Neural progenitor cell (in vitro differentiated cells): ENCODE data around the gene TMEM164. TPM values are rescaled to one million over a fixed set of nuclear protein-coding genes. Genes with fewer than 3 reads are reported as not detected.

Source experiments
- DNase-seq: peaks from one replicate; pipeline ENCODE4 v3.0.0-alpha.2; 2016; ENCODE audit warnings: low spot score
- H2AFZ ChIP-seq: fragments of 200-600 bp; sonication (generic); replicated peaks from 2 replicates; pipeline ENCODE4 v1.6.1; 2016; ENCODE audit warnings: antibody characterized with exemption
- H3F3A ChIP-seq: fragments of 200-600 bp; sonication (generic); 2 replicates; pipeline ENCODE4 v1.6.1; 2016; ENCODE audit warnings: antibody characterized with exemption, low read depth
- H3K27ac ChIP-seq: fragments of 200-600 bp; sonication (generic); 2 replicates; pipeline ENCODE4 v1.5.1; 2016; ENCODE audit warnings: mild to moderate bottlenecking
- H3K27me3 ChIP-seq: fragments of 200-600 bp; sonication (generic); 2 replicates; pipeline ENCODE4 v1.6.1; 2016; ENCODE audit warnings: mild to moderate bottlenecking, moderate library complexity
- H3K36me3 ChIP-seq: fragments of 200-600 bp; sonication (generic); 2 replicates; pipeline ENCODE4 v1.5.1; 2016
- H3K4me1 ChIP-seq: fragments of 200-600 bp; sonication (generic); 2 replicates; pipeline ENCODE4 v1.6.1; 2016; ENCODE audit warnings: mixed run types
- H3K4me2 ChIP-seq: fragments of 200-600 bp; sonication (generic); 2 replicates; pipeline ENCODE4 v1.6.1; 2016
- H3K4me3 ChIP-seq: fragments of 200-600 bp; sonication (generic); 2 replicates; pipeline ENCODE4 v1.5.1; 2016
- H3K79me2 ChIP-seq: fragments of 200-600 bp; sonication (generic); 2 replicates; pipeline ENCODE4 v1.6.1; 2016; ENCODE audit warnings: low read depth
- H3K9ac ChIP-seq: fragments of 200-600 bp; sonication (generic); 2 replicates; pipeline ENCODE4 v1.6.1; 2016
- H3K9me3 ChIP-seq: fragments of 200-600 bp; sonication (generic); 2 replicates; pipeline ENCODE4 v1.5.1; 2016; ENCODE audit warnings: low read depth
- H4K20me1 ChIP-seq: fragments of 200-600 bp; sonication (generic); 2 replicates; pipeline ENCODE4 v1.6.1; 2016; ENCODE audit warnings: low read depth
- H3K27ac Mint-ChIP-seq: 3 replicates; pipeline ENCODE4 v1.8.0; 2021; ENCODE audit warnings: mixed read lengths
- H3K27me3 Mint-ChIP-seq: 2 replicates; pipeline ENCODE4 v1.8.0; 2022; ENCODE audit warnings: low read depth, mild to moderate bottlenecking, inconsistent platforms, moderate library complexity, mixed read lengths; ENCODE audit not compliant: insufficient read depth
- H3K36me3 Mint-ChIP-seq: 3 replicates; pipeline ENCODE4 v1.8.0; 2021; ENCODE audit warnings: mixed read lengths
- H3K4me1 Mint-ChIP-seq: 3 replicates; pipeline ENCODE4 v1.8.0; 2021; ENCODE audit warnings: mixed read lengths
- H3K4me3 Mint-ChIP-seq: 3 replicates; pipeline ENCODE4 v1.8.0; 2021; ENCODE audit warnings: mild to moderate bottlenecking, moderate library complexity, mixed read lengths
- H3K9me3 Mint-ChIP-seq: 3 replicates; pipeline ENCODE4 v1.8.0; 2020; ENCODE audit warnings: mixed read lengths
- EZH2 ChIP-seq: fragments of 200-600 bp; sonication (generic); IDR thresholded peaks from 2 replicates; pipeline ENCODE4 v1.6.1; 2017; ENCODE audit warnings: antibody characterized with exemption, mild to moderate bottlenecking, moderate library complexity
- EZH2phosphoT487 ChIP-seq: fragments of 200-600 bp; sonication (generic); IDR thresholded peaks from 2 replicates; pipeline ENCODE4 v1.6.1; 2017; ENCODE audit warnings: antibody characterized with exemption
- microRNA counts: library from miRNA; unstranded; fragments of <30 nt; microRNA quantifications from one replicate; lab custom pipeline; 2016
- microRNA-seq: library from miRNA; unstranded; fragments of <30 nt; microRNA quantifications from one replicate; pipeline ENCODE4, GENCODE V29; 2016
- small RNA-seq: library from RNA; depleted of rRNA; stranded (forward); fragments of <200 nt; gene quantifications from one replicate; pipeline ENCODE3, GENCODE V24; 2015
- total RNA-seq: library from RNA; depleted of rRNA; stranded (reverse); fragments of >200 nt; gene quantifications from 2 replicates; pipeline ENCODE4 v1.2.3, GENCODE V29; 2015; ENCODE audit warnings: low replicate concordance
- TF ChIP-seq, protein P1 (sequence below): fragments of 200-600 bp; sonication (generic); IDR thresholded peaks from 2 replicates; pipeline ENCODE4 v1.5.1; 2017; ENCODE audit warnings: antibody characterized with exemption, mild to moderate bottlenecking

TMEM164 gene
- total RNA-seq, 1 donor from 2014 or later = 15.5 TPM

DNA sequence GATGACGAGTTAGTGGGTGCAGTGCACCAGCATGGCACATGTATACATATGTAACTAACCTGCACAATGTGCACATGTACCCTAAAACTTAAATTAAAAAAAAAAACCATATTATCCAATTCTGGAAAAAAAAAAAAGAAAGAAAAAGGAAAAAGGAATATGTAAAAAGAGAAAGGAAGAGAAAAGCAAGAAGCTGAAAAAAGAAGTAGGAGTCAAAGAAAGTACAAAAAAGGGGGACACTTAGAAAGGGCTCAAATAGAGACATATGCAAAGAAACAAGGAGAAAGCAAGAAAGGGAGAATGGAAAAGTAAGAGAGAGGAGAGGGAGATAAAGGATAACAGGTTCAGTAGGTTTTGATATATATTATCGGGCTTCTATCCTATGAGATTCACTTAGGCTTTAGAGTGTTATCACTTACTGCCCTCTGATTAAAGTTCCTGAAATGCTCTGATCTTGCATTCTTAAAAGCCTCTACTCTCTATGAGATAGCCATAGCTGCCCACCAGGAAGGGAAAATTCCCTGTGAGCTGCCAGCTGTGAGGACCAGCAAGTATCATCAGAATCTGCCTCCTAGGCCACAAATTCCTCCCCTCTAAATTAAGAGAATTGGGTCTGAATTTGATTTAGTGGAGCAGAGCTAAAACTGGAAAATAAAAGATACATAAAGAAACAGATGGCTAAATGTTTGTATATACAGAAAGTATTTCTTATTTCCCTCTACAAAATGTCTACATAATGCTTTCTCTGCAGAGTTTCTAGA lies 219.8 kb downstream of the TMEM164 start:
- H3K4me3 ChIP-seq = no peak overlapping the region
- H3K4me3 Mint-ChIP-seq = no peak overlapping the region
- H3F3A ChIP-seq = no peaks in the 10 kb centered on the region
- no peak overlapping the region for H3K9ac ChIP-seq
- H4K20me1 ChIP-seq = no peaks in the 10 kb centered on the region
- H3K9me3 ChIP-seq = peaks cover 6% of the 10 kb centered on the region
- no peak overlapping the region for H2AFZ ChIP-seq
- H3K79me2 ChIP-seq = no peaks in the 10 kb centered on the region
- H3K27me3 ChIP-seq = no peaks in the 10 kb centered on the region
- no peak overlapping the region for H3K27ac ChIP-seq
- H3K9me3 Mint-ChIP-seq = no peaks in the 10 kb centered on the region
- no peak for DNase-seq
- H3K36me3 Mint-ChIP-seq = no peaks in the 10 kb centered on the region
- H3K36me3 ChIP-seq = no peaks in the 10 kb centered on the region
- H3K4me1 ChIP-seq = no peaks in the 10 kb centered on the region
- TF ChIP-seq EZH2phosphoT487 (no peak), EZH2 (no peak)
- TF ChIP-seq, protein P1, sequence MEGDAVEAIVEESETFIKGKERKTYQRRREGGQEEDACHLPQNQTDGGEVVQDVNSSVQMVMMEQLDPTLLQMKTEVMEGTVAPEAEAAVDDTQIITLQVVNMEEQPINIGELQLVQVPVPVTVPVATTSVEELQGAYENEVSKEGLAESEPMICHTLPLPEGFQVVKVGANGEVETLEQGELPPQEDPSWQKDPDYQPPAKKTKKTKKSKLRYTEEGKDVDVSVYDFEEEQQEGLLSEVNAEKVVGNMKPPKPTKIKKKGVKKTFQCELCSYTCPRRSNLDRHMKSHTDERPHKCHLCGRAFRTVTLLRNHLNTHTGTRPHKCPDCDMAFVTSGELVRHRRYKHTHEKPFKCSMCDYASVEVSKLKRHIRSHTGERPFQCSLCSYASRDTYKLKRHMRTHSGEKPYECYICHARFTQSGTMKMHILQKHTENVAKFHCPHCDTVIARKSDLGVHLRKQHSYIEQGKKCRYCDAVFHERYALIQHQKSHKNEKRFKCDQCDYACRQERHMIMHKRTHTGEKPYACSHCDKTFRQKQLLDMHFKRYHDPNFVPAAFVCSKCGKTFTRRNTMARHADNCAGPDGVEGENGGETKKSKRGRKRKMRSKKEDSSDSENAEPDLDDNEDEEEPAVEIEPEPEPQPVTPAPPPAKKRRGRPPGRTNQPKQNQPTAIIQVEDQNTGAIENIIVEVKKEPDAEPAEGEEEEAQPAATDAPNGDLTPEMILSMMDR = no peak
- no peaks in the 10 kb centered on the region for H3K27me3 Mint-ChIP-seq
- H3K4me2 ChIP-seq = no peak overlapping the region
- H3K4me1 Mint-ChIP-seq = no peaks in the 10 kb centered on the region
- no peak overlapping the region for H3K27ac Mint-ChIP-seq

DNA sequence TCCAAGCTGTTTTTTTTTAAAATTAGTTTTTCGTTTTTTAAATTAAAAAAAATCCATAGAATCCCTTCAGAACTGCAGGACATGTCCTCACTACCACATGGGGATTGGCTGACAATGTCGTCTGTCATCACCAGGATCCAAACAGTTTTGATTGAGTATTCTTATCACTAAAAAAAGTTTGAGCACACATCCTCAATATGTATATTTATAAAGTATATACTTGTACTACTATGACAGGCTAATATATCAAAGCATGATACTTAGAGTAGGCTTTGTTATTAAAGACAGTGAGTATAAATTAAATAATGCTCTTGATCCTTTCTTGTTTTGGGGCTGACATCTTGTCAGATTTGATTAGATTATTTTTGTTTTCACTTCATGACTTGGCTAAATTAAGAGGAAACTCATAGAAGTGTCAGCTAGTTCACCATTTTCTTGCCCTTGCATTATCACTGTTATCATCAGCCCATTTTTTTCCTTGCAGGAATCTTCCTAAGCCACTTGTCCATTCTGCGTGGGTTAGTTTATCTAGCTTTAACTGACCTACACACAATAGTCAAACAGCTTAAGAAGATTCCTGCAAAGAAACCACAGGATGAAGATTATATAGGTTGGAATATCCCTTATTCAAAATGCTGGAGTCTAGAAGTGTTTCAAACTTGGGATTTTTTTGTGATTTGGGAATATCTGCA lies 222.2 kb downstream of the TMEM164 start:
- Histone ChIP-seq H3F3A (no peaks in the 10 kb centered on the region), H3K36me3 (no peaks in the 10 kb centered on the region), H3K27me3 (no peaks in the 10 kb centered on the region), H4K20me1 (no peaks in the 10 kb centered on the region), H3K27ac (no peak overlapping the region), H2AFZ (no peak overlapping the region), H3K9me3 (peaks cover 6% of the 10 kb centered on the region), H3K4me2 (no peak overlapping the region), H3K4me1 (no peaks in the 10 kb centered on the region), H3K4me3 (no peak overlapping the region), H3K9ac (no peak overlapping the region), H3K79me2 (no peaks in the 10 kb centered on the region)
- H3K27me3 Mint-ChIP-seq = no peaks in the 10 kb centered on the region
- no peak for DNase-seq
- H3K36me3 Mint-ChIP-seq = peaks cover 3% of the 10 kb centered on the region
- H3K27ac Mint-ChIP-seq = no peak overlapping the region
- no peaks in the 10 kb centered on the region for H3K9me3 Mint-ChIP-seq
- no peak overlapping the region for H3K4me3 Mint-ChIP-seq
- TF ChIP-seq, protein P1 = no peak
- no peak for TF ChIP-seq EZH2
- no peak for TF ChIP-seq EZH2phosphoT487
- peaks cover 5% of the 10 kb centered on the region for H3K4me1 Mint-ChIP-seq

DNA sequence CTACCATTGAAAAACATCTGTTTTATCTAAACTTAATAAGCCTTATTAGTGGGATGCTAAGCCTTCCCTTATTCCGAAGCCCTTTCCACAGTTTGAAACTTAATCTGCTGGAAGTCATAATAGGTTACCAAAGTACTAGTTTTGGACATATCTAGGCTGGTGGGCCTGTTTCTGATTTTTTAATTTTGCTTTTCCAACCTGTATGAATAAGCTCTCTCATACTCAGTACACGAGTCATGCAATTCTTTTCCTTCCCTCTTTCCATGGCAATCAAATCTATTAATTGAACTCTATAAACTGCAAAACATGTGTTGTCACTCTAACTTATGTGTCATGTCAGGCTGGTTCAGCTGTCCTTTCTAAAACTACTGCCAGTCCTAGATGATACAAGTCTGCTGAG lies 224.0 kb downstream of the TMEM164 start:
- Histone ChIP-seq H3K27ac (no peak overlapping the region), H3K4me3 (no peak overlapping the region), H2AFZ (no peak overlapping the region), H3F3A (no peaks in the 10 kb centered on the region), H4K20me1 (no peaks in the 10 kb centered on the region), H3K36me3 (no peaks in the 10 kb centered on the region), H3K9ac (no peak overlapping the region), H3K4me1 (no peaks in the 10 kb centered on the region), H3K27me3 (no peaks in the 10 kb centered on the region), H3K4me2 (no peak overlapping the region), H3K79me2 (no peaks in the 10 kb centered on the region), H3K9me3 (peaks cover under 1% of the 10 kb centered on the region)
- H3K36me3 Mint-ChIP-seq = peaks cover 14% of the 10 kb centered on the region
- peaks cover 5% of the 10 kb centered on the region for H3K4me1 Mint-ChIP-seq
- TF ChIP-seq EZH2 (no peak), EZH2phosphoT487 (no peak)
- TF ChIP-seq, protein P1 = no peak
- peaks cover 16% of the 10 kb centered on the region for H3K9me3 Mint-ChIP-seq
- no peak overlapping the region for H3K27ac Mint-ChIP-seq
- peaks cover 2% of the 10 kb centered on the region for H3K27me3 Mint-ChIP-seq
- DNase-seq = no peak
- no peak overlapping the region for H3K4me3 Mint-ChIP-seq

MicroRNAs within 50 kb of the gene (microRNA counts, 767-probe panel; counts per million panel counts)
- microRNA hsa-miR-652-3p (lab: Ali Mortazavi, UCI) = 460 counts per million, percentile 90 among the panel's probes with 10 or more counts

Small RNA genes lying within 50 kb of the gene (microRNA-seq; reads per million reads assigned to microRNA genes)
- gene MIR3978 (not detected), gene MIR652 (627 reads per million, percentile 92 among the genes with 10 or more reads in this experiment)

Small RNA genes lying within 50 kb of the gene (small RNA-seq; reads per million reads assigned to genes)
- gene MIR3978 (not detected), gene MIR652 (0.43 reads per million, percentile 47 among the genes with 10 or more reads in this experiment), gene SNORD96B (2.1 reads per million, percentile 88 among the genes with 10 or more reads in this experiment)
